Type B pancreatic cell (in vitro differentiated cells): ENCODE data around the gene TMEM154. TPM values are rescaled to one million over a fixed set of nuclear protein-coding genes. Genes with fewer than 3 reads are reported as not detected.

Source experiments
- DNase-seq: peaks from one replicate; pipeline ENCODE4 v3.0.0; 2021; ENCODE audit warnings: mixed read lengths; ENCODE audit not compliant: unreplicated experiment; ENCODE audit errors: extremely low spot score
- H3K27ac Mint-ChIP-seq: 2 replicates; pipeline ENCODE4 v1.8.0; 2021; ENCODE audit warnings: mild to moderate bottlenecking, mixed read lengths
- H3K27me3 Mint-ChIP-seq: 2 replicates; pipeline ENCODE4 v1.8.0; 2021; ENCODE audit warnings: mixed read lengths
- H3K36me3 Mint-ChIP-seq: 2 replicates; pipeline ENCODE4 v1.8.0; 2021; ENCODE audit warnings: mixed read lengths
- H3K4me1 Mint-ChIP-seq: one replicate; pipeline ENCODE4 v1.8.0; 2021; ENCODE audit warnings: mixed read lengths; ENCODE audit not compliant: unreplicated experiment
- H3K4me3 Mint-ChIP-seq: 2 replicates; pipeline ENCODE4 v1.8.0; 2021; ENCODE audit warnings: mild to moderate bottlenecking, mixed read lengths
- H3K9me3 Mint-ChIP-seq: 2 replicates; pipeline ENCODE4 v1.8.0; 2021; ENCODE audit warnings: mixed read lengths
- total RNA-seq: library from RNA; stranded (reverse); gene quantifications from 2 replicates; pipeline ENCODE4 v1.2.1, GENCODE V29; 2021; ENCODE audit warnings: low replicate concordance
- TF ChIP-seq, protein P1 (sequence below): fragments of 200-600 bp; sonication (generic); conservative IDR thresholded peaks from 2 replicates; pipeline ENCODE4 v1.5.0; 2021; ENCODE audit warnings: antibody characterized with exemption, mild to moderate bottlenecking

The TMEM154 gene
- total RNA-seq, 1 donor from 2014 or later: 11.1 TPM

DNA sequence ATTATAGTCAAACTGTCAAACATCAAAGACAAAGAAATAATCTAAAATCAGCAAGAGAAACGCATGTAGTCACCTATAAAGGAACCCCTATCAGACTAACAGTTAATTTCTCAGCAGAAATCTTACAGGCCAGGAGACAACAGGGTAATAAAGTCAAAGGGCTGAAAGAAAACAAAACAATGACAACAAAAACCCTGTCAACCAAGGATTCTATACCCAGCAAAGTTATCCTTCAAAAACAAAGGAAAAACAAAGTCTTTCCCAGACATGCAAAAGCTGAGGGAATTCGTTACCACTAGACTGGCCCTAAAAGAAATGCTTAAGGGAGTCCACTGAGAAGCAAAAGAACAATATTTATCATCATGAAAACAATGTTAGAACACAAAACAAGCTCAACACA lies 22.1 kb downstream of the TMEM154 start:
- Mint-ChIP-seq H3K4me1 (no peaks in the 10 kb centered on the region), H3K4me3 (no peak overlapping the region), H3K9me3 (peaks cover 19% of the 10 kb centered on the region), H3K27ac (no peak overlapping the region), H3K36me3 (peaks cover 17% of the 10 kb centered on the region), H3K27me3 (no peaks in the 10 kb centered on the region)
- no peak for DNase-seq
- TF ChIP-seq, protein P1, sequence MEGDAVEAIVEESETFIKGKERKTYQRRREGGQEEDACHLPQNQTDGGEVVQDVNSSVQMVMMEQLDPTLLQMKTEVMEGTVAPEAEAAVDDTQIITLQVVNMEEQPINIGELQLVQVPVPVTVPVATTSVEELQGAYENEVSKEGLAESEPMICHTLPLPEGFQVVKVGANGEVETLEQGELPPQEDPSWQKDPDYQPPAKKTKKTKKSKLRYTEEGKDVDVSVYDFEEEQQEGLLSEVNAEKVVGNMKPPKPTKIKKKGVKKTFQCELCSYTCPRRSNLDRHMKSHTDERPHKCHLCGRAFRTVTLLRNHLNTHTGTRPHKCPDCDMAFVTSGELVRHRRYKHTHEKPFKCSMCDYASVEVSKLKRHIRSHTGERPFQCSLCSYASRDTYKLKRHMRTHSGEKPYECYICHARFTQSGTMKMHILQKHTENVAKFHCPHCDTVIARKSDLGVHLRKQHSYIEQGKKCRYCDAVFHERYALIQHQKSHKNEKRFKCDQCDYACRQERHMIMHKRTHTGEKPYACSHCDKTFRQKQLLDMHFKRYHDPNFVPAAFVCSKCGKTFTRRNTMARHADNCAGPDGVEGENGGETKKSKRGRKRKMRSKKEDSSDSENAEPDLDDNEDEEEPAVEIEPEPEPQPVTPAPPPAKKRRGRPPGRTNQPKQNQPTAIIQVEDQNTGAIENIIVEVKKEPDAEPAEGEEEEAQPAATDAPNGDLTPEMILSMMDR: no peak

DNA sequence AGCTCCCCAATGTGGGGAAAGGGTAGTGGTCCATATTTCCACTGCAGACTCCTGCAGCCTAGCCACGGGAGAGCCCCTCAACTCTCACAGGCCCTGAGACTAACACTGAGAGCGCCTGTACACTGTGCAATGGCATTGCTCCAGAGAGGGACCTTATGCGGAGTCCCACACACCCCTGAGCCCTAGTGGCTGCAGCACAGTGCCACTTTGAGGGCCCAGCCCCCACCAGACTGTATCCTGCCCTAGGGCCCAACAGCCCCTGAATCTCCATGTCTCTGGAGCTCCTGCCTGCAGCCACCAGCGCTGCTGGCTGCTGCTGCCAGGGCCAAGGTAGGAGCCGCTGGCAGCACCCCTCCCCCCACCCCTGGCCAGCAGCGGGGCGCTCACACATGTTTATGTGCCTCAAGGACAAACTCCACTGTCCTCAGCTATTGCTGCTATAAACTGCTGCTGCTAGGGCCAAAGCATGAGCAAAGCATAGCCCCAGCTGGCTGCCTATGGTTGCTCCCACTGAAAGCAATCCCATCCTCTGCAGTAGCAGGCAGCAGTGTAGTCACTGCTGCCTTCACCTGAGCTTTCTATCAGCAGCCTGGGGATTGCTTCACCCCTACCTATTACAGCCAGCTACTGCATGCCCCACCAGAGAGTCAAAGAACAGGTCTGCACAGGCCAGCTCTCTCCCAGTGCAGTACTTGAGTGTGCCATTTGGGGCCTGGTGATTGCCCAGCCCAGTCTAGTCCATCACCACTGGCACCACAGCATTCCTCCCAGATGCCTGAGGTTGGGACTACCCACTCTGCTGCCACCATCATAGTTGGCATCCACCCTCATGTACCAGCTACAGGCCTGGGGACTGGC lies 24.3 kb downstream of the TMEM154 start:
- Mint-ChIP-seq H3K27ac (peak overlapping the region; percentile 31), H3K4me1 (no peaks in the 10 kb centered on the region), H3K36me3 (peaks cover 20% of the 10 kb centered on the region), H3K4me3 (no peak overlapping the region), H3K9me3 (peaks cover 19% of the 10 kb centered on the region), H3K27me3 (no peaks in the 10 kb centered on the region)
- no peak for DNase-seq
- TF ChIP-seq, protein P1: no peak

DNA sequence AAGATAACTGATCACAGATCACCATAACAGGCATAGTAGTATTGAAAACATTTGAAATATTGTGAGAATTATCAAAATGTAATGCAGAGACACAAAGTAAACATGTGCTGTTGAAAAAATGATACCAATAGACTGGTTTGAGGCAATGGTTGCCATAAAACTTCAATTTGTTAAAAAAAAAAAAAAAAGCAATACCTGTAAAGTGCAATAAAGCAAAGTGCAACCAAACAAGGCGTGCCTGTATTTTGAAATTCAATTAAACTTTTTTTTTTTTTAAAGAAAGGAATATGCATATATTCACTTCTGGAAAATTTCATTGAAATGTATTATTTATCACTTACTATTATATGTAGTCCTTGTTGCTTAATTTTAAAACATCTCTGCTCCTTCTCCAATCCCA lies 27.7 kb downstream of the TMEM154 start:
- H3K4me1 Mint-ChIP-seq: no peaks in the 10 kb centered on the region
- no peak overlapping the region for H3K27ac Mint-ChIP-seq
- no peaks in the 10 kb centered on the region for H3K27me3 Mint-ChIP-seq
- H3K36me3 Mint-ChIP-seq: peaks cover 7% of the 10 kb centered on the region
- no peak overlapping the region for H3K4me3 Mint-ChIP-seq
- no peak for DNase-seq
- TF ChIP-seq, protein P1: no peak
- H3K9me3 Mint-ChIP-seq: peaks cover 6% of the 10 kb centered on the region

DNA sequence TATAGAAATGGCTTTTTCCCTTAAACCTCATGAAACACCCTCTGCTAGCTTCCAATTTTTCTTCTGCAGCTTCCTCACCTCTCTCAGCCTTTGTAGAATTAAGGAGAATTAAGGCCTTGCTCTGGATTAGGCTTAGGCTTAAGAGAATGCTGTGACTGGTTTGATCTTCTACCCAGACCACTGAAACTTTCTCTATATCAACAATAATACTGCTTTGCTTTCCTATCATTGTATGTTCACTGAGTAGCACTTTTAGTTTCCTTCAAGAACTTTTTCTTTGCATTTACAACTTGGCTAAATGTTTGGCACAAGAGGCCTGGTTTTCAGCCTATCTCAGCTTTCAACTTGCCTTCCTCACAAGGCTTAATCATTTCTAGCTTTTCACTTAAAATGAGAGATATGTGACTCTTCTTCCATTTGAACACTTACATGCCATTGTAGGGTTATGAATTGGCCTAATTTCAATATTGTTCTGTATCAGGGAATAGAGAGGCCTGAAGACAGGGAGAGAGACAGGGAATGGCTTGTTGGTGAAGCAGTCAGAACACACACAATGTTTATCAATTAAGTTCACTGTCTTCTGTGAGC lies 28.2 kb downstream of the TMEM154 start:
- Mint-ChIP-seq H3K4me3 (no peak overlapping the region), H3K9me3 (peaks cover 6% of the 10 kb centered on the region), H3K27ac (no peak overlapping the region), H3K36me3 (peaks cover 7% of the 10 kb centered on the region), H3K4me1 (peaks cover 4% of the 10 kb centered on the region), H3K27me3 (no peaks in the 10 kb centered on the region)
- DNase-seq: no peak
- TF ChIP-seq, protein P1: no peak

DNA sequence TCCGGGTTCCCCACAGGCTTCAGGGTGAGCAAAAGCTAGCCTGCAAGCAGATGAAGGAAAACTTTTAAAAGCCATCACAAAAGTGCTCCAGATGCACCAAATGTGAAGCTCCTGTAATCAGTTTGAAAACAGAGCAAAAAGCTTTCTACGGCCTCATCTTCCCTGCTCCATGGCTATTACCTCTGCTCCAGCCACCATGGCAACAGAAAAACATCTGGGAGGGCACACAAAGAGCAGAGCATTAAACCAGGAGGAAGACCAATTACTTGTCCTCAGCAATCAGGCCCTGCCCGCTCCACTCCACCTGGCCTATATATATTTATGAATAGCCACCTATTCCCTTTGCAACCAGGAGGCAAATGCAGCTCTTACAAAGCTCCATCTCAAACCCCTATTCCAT lies 33.6 kb downstream of the TMEM154 start:
- no peaks in the 10 kb centered on the region for H3K9me3 Mint-ChIP-seq
- no peak overlapping the region for H3K4me3 Mint-ChIP-seq
- no peak overlapping the region for H3K27ac Mint-ChIP-seq
- TF ChIP-seq, protein P1: no peak
- peaks cover 11% of the 10 kb centered on the region for H3K4me1 Mint-ChIP-seq
- H3K27me3 Mint-ChIP-seq: no peaks in the 10 kb centered on the region
- peaks cover 4% of the 10 kb centered on the region for H3K36me3 Mint-ChIP-seq
- no peak for DNase-seq
